T-helper 2 cell treated with Interferon-gamma antibody and Interleukin-4, amounts not matched to agents 100 ng/mL and 5 ng/mL, for 36 hours (primary cell): ENCODE results near the gene PDGFC. TPM values are rescaled to one million over a fixed set of nuclear protein-coding genes. Genes with fewer than 3 reads are reported as not detected.

ENCODE experiments used
- intact Hi-C: fragments of 100-400 bp; cut with micrococcal nuclease; formaldehyde crosslinking; loops from one replicate; pipeline ENCODE4 v1.15.1; 2023
- total RNA-seq: library from RNA; stranded (reverse); gene quantifications from 2 replicates; pipeline ENCODE4 v1.2.3, GENCODE V29; 2022

The PDGFC gene
- total RNA-seq, 1 donor from 2014 or later: not detected

GRCh38 chr4:156754832-156755570, 216.6 kb downstream of the PDGFC start:
- intact Hi-C loops: no loop called here

GRCh38 chr4:156751486-156751885, 220.1 kb downstream of the PDGFC start:
- intact Hi-C loops: no loop called here

- intact Hi-C loops: no loop called here
Observed at GRCh38 chr4:156749426-156750403, 221.9 kb downstream of the PDGFC start.

- intact Hi-C loops: no loop called here
Observed at GRCh38 chr4:156746111-156746510, 225.5 kb downstream of the PDGFC start.

GRCh38 chr4:156738766-156739165, 232.8 kb downstream of the PDGFC start:
- intact Hi-C loops: no loop called here

GRCh38 chr4:156734965-156735895, 236.4 kb downstream of the PDGFC start:
- intact Hi-C loops: no loop called here

- intact Hi-C loops: no loop called here
Observed at GRCh38 chr4:156733582-156733981, 238.0 kb downstream of the PDGFC start.

GRCh38 chr4:156732634-156733033, 239.0 kb downstream of the PDGFC start:
- intact Hi-C loops: no loop called here

- intact Hi-C loops: no loop called here
Observed at GRCh38 chr4:156729416-156729815, 242.2 kb downstream of the PDGFC start.

GRCh38 chr4:156725257-156725656, 246.3 kb downstream of the PDGFC start:
- intact Hi-C loops: no loop called here

GRCh38 chr4:156723951-156724668, 247.5 kb downstream of the PDGFC start:
- intact Hi-C loops: no loop called here

- intact Hi-C loops: no loop called here
Observed at GRCh38 chr4:156718226-156718625, 253.4 kb downstream of the PDGFC start.

- intact Hi-C loops: no loop called here
Observed at GRCh38 chr4:156711193-156711590, 260.4 kb downstream of the PDGFC start.

Other genes with a start within 250 kb of the PDGFC start
- gene GLRB, start 104.4 kb upstream of the PDGFC start, total RNA-seq: not detected in 2 replicates
- not detected in 2 replicates for gene GRIA2, start 248.9 kb upstream of the PDGFC start, total RNA-seq